Neural cell (in vitro differentiated cells): ENCODE data around the gene EIF5A. TPM values are rescaled to one million over a fixed set of nuclear protein-coding genes. Genes with fewer than 3 reads are reported as not detected.
A peak's percentile ranks its signal among the peaks of the same experiment; 100 is the strongest.

Experiments
- H2AFZ ChIP-seq: fragments of 200-600, 300-800 bp; sonication (generic), shearing (Covaris generic); 2 replicates; pipeline ENCODE4 v1.6.0; 2014; ENCODE audit warnings: low read depth, mild to moderate bottlenecking, antibody characterized with exemption, low read length, moderate library complexity
- H3F3A ChIP-seq: fragments of 200-600 bp; shearing (Covaris generic); 2 replicates; pipeline ENCODE4 v1.6.1; 2016; ENCODE audit warnings: mild to moderate bottlenecking, moderate library complexity, mixed read lengths, antibody characterized with exemption, low read length; ENCODE audit not compliant: insufficient read depth, poor library complexity, severe bottlenecking
- H3K27ac ChIP-seq: fragments of 200-600, 300-800 bp; sonication (generic), shearing (Covaris generic); 2 replicates; pipeline ENCODE4 v1.5.1; 2014; ENCODE audit warnings: mild to moderate bottlenecking, low read length, moderate library complexity
- H3K27me3 ChIP-seq: fragments of 300-800, 200-600 bp; sonication (generic), shearing (Covaris generic); 2 replicates; pipeline ENCODE4 v1.6.0; 2014; ENCODE audit warnings: mild to moderate bottlenecking, low read depth, low read length, moderate library complexity; ENCODE audit not compliant: insufficient read depth
- H3K36me3 ChIP-seq: fragments of 300-800, 200-600 bp; sonication (generic), shearing (Covaris generic); 2 replicates; pipeline ENCODE4 v1.5.1; 2014; ENCODE audit warnings: mild to moderate bottlenecking, antibody characterized with exemption, low read length, moderate library complexity; ENCODE audit not compliant: insufficient read depth
- H3K4me2 ChIP-seq: fragments of 300-800, 200-600 bp; sonication (generic), shearing (Covaris generic); 2 replicates; pipeline ENCODE4 v1.6.0; 2014; ENCODE audit warnings: mild to moderate bottlenecking, low read length
- H3K4me3 ChIP-seq: fragments of 300-800, 200-600 bp; sonication (generic), shearing (Covaris generic); 2 replicates; pipeline ENCODE4 v1.5.1; 2014; ENCODE audit warnings: mild to moderate bottlenecking, low read length, moderate library complexity
- H3K79me2 ChIP-seq: fragments of 200-600 bp; shearing (Covaris generic); replicated peaks from 2 replicates; pipeline ENCODE4 v1.6.0; 2014; ENCODE audit warnings: mild to moderate bottlenecking, low read length, moderate library complexity; ENCODE audit not compliant: insufficient read depth
- H3K9ac ChIP-seq: fragments of 300-800, 200-600 bp; sonication (generic), shearing (Covaris generic); 2 replicates; pipeline ENCODE4 v1.6.1; 2016; ENCODE audit warnings: mild to moderate bottlenecking, low read length, mixed read lengths
- H3K9me2 ChIP-seq: fragments of 200-600 bp; shearing (Covaris generic); 2 replicates; pipeline ENCODE4 v1.6.1; 2016; ENCODE audit warnings: mild to moderate bottlenecking, low read length, mixed read lengths; ENCODE audit not compliant: insufficient read depth
- H3K9me3 ChIP-seq: fragments of 200-600, 300-800 bp; sonication (generic), shearing (Covaris generic); 2 replicates; pipeline ENCODE4 v1.6.1; 2016; ENCODE audit warnings: mild to moderate bottlenecking, mixed run types, low read length, moderate library complexity, mixed read lengths
- H4K20me1 ChIP-seq: fragments of 200-600 bp; shearing (Covaris generic); 2 replicates; pipeline ENCODE4 v1.6.1; 2016; ENCODE audit warnings: mild to moderate bottlenecking, mixed run types; ENCODE audit not compliant: insufficient read depth
- EP300 ChIP-seq: fragments of 450-650 bp; conservative IDR thresholded peaks from 2 replicates; pipeline ENCODE4 v1.6.1; 2014; ENCODE audit warnings: antibody characterized with exemption, mild to moderate bottlenecking, moderate library complexity; ENCODE audit not compliant: poor library complexity, severe bottlenecking
- EZH2 ChIP-seq: fragments of 200-600, 300-800 bp; shearing (Covaris generic), sonication (generic); IDR thresholded peaks from 2 replicates; pipeline ENCODE4 v1.6.1; 2014; ENCODE audit warnings: antibody characterized with exemption, low read length, borderline replicate concordance, mild to moderate bottlenecking; ENCODE audit not compliant: insufficient read depth, poor library complexity, severe bottlenecking
- MXI1 ChIP-seq: fragments of 450-650 bp; conservative IDR thresholded peaks from 2 replicates; pipeline ENCODE4 v1.6.1; 2014; ENCODE audit warnings: antibody characterized with exemption, mild to moderate bottlenecking; ENCODE audit not compliant: poor library complexity, severe bottlenecking
- POLR2AphosphoS5 ChIP-seq: IDR thresholded peaks from 2 replicates; pipeline ENCODE4 v1.6.1; 2012
- RAD21 ChIP-seq: fragments of 450-650 bp; conservative IDR thresholded peaks from 2 replicates; pipeline ENCODE4 v1.6.1; 2014; ENCODE audit warnings: antibody characterized with exemption, mild to moderate bottlenecking, moderate library complexity
- REST ChIP-seq: IDR thresholded peaks from 2 replicates; pipeline ENCODE4 v1.6.1; 2012; ENCODE audit warnings: borderline replicate concordance
- SMC3 ChIP-seq: fragments of 450-650 bp; conservative IDR thresholded peaks from 2 replicates; pipeline ENCODE4 v1.6.1; 2014; ENCODE audit warnings: antibody characterized with exemption, mild to moderate bottlenecking, moderate library complexity; ENCODE audit not compliant: poor library complexity
- TAF1 ChIP-seq: IDR thresholded peaks from 2 replicates; pipeline ENCODE4 v1.6.1; 2012; ENCODE audit warnings: low read depth
- polyA minus RNA-seq: library from RNA; depleted of rRNA, polyadenylated mRNA; stranded (reverse); fragments of >200 nt; gene quantifications from 2 replicates; pipeline ENCODE4 v1.2.3, GENCODE V29; 2014
- polyA plus RNA-seq: library from polyadenylated mRNA; depleted of rRNA; stranded (reverse); fragments of >200 nt; gene quantifications from 2 replicates; pipeline ENCODE4 v1.2.3, GENCODE V29; 2014
- TF ChIP-seq, protein P1 (sequence below): fragments of 450-650 bp; IDR thresholded peaks from 2 replicates; pipeline ENCODE4 v1.5.1; 2014; ENCODE audit warnings: antibody characterized with exemption, mild to moderate bottlenecking, moderate library complexity; ENCODE audit not compliant: poor library complexity, severe bottlenecking

The EIF5A gene
- polyA plus RNA-seq (164 and 178 TPM in 2 replicates), polyA minus RNA-seq (129 and 130 TPM in 2 replicates)

GRCh38 chr17:7306911-7307685, at the start of gene EIF5A:
Gene EIF5A, plus strand, starts transcription at chr17:7307628. Its CDS starts 2,008 bp downstream, at chr17:7309636.
- no peaks in the 10 kb centered on the region for H3K27me3 ChIP-seq
- peak within 1 kb of the TSS; percentile 86 for H3K9ac ChIP-seq
- peaks cover 29% of the 10 kb centered on the region for H3K79me2 ChIP-seq
- peak within 1 kb of the TSS; percentile 91 for H3K4me3 ChIP-seq
- no peaks in the 10 kb centered on the region for H3K9me2 ChIP-seq
- H3F3A ChIP-seq = no peaks in the 10 kb centered on the region
- H3K27ac ChIP-seq = peak within 1 kb of the TSS; percentile 84
- peaks cover 12% of the 10 kb centered on the region for H4K20me1 ChIP-seq
- peak within 1 kb of the TSS; percentile 60 for H2AFZ ChIP-seq
- peak within 1 kb of the TSS; percentile 89 for H3K4me2 ChIP-seq
- H3K36me3 ChIP-seq = no peaks in the 10 kb centered on the region
- TF ChIP-seq EP300 (peak; percentile 31), REST (no peak), TAF1 (peak; percentile 66), SMC3 (no peak), EZH2 (no peak), MXI1 (peak; percentile 88), RAD21 (no peak), POLR2AphosphoS5 (peak; percentile 73)
- TF ChIP-seq, protein P1, sequence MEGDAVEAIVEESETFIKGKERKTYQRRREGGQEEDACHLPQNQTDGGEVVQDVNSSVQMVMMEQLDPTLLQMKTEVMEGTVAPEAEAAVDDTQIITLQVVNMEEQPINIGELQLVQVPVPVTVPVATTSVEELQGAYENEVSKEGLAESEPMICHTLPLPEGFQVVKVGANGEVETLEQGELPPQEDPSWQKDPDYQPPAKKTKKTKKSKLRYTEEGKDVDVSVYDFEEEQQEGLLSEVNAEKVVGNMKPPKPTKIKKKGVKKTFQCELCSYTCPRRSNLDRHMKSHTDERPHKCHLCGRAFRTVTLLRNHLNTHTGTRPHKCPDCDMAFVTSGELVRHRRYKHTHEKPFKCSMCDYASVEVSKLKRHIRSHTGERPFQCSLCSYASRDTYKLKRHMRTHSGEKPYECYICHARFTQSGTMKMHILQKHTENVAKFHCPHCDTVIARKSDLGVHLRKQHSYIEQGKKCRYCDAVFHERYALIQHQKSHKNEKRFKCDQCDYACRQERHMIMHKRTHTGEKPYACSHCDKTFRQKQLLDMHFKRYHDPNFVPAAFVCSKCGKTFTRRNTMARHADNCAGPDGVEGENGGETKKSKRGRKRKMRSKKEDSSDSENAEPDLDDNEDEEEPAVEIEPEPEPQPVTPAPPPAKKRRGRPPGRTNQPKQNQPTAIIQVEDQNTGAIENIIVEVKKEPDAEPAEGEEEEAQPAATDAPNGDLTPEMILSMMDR = no peak
- no peaks in the 10 kb centered on the region for H3K9me3 ChIP-seq

- Histone ChIP-seq H3K9ac (no peak overlapping the region), H3K9me2 (no peaks in the 10 kb centered on the region), H3K4me3 (no peak overlapping the region), H3K4me2 (no peak overlapping the region), H3K9me3 (no peaks in the 10 kb centered on the region), H2AFZ (no peak overlapping the region), H4K20me1 (no peaks in the 10 kb centered on the region), H3F3A (no peaks in the 10 kb centered on the region), H3K27ac (no peak overlapping the region), H3K27me3 (peaks cover 50% of the 10 kb centered on the region), H3K79me2 (peaks cover 1% of the 10 kb centered on the region), H3K36me3 (peaks cover 4% of the 10 kb centered on the region)
- no peak for TF ChIP-seq EP300
- TF ChIP-seq, protein P1 = no peak
- no peak for TF ChIP-seq TAF1
Measured at GRCh38 chr17:7258731-7259554, 48.5 kb upstream of the EIF5A start.
